DOHH2 (cell line): ENCODE results near the gene ZNF780B.

ENCODE experiments used
- CTCF ChIP-seq: fragments of 200-600 bp; sonication (generic); IDR thresholded peaks from one replicate; pipeline ENCODE4 v1.5.1; 2014; ENCODE audit warnings: antibody characterized with exemption, mild to moderate bottlenecking, low read depth, low read length; ENCODE audit not compliant: poor library complexity, severe bottlenecking
- EZH2phosphoT487 ChIP-seq: fragments of 200-600 bp; sonication (generic); IDR thresholded peaks from 2 replicates; pipeline ENCODE4 v1.6.1; 2017; ENCODE audit warnings: borderline replicate concordance, mild to moderate bottlenecking, antibody characterized with exemption, low read length, moderate library complexity, mixed read lengths

GRCh38 chr19:40056505-40056904 lies 474 bp upstream of the ZNF780B start:
- TF ChIP-seq EZH2phosphoT487 (no peak), CTCF (no peak)
